DOHH2 (cell line): ENCODE data around the gene ZNF532.

ENCODE experiments used
- H3F3A ChIP-seq: fragments of 200-600 bp; sonication (generic), shearing (Covaris generic); 2 replicates; pipeline ENCODE4 v1.6.0; 2016; ENCODE audit warnings: antibody characterized with exemption, mild to moderate bottlenecking; ENCODE audit not compliant: control insufficient read depth, insufficient read depth
- H3K27ac ChIP-seq: fragments of 200-600 bp; sonication (generic); 2 replicates; pipeline ENCODE4 v1.5.1; 2014; ENCODE audit warnings: low read depth, mild to moderate bottlenecking, low read length, moderate library complexity
- H3K27me3 ChIP-seq: fragments of 200-600 bp; sonication (generic); 2 replicates; pipeline ENCODE4 v1.6.1; 2014; ENCODE audit warnings: mild to moderate bottlenecking, low read length, mixed read lengths; ENCODE audit not compliant: control insufficient read depth
- H3K36me3 ChIP-seq: fragments of 200-600 bp; sonication (generic); 2 replicates; pipeline ENCODE4 v1.6.1; 2014; ENCODE audit warnings: mild to moderate bottlenecking, low read length, moderate library complexity, mixed read lengths; ENCODE audit not compliant: control insufficient read depth
- H3K4me1 ChIP-seq: fragments of 200-600 bp; sonication (generic); 2 replicates; pipeline ENCODE4 v1.6.1; 2014; ENCODE audit warnings: mild to moderate bottlenecking, low read length, mixed read lengths; ENCODE audit not compliant: control insufficient read depth
- H3K4me2 ChIP-seq: fragments of 200-600 bp; sonication (generic); 2 replicates; pipeline ENCODE4 v1.6.0; 2014; ENCODE audit warnings: mild to moderate bottlenecking, low read length, moderate library complexity
- H3K4me3 ChIP-seq: fragments of 200-600 bp; sonication (generic); 2 replicates; pipeline ENCODE4 v1.5.1; 2014; ENCODE audit warnings: mild to moderate bottlenecking, low read length, mixed read lengths
- H3K79me2 ChIP-seq: fragments of 200-600 bp; sonication (generic); 2 replicates; pipeline ENCODE4 v1.6.1; 2014; ENCODE audit warnings: mild to moderate bottlenecking, low read length, mixed read lengths; ENCODE audit not compliant: control insufficient read depth
- H3K9me2 ChIP-seq: fragments of 200-600 bp; sonication (generic); replicated peaks from 2 replicates; pipeline ENCODE4 v1.6.1; 2014; ENCODE audit warnings: mild to moderate bottlenecking, low read length, mixed read lengths; ENCODE audit not compliant: control insufficient read depth
- H3K9me3 ChIP-seq: fragments of 200-600 bp; sonication (generic); 2 replicates; pipeline ENCODE4 v1.6.1; 2014; ENCODE audit warnings: antibody characterized with exemption, low read length, mixed read lengths; ENCODE audit not compliant: control insufficient read depth, insufficient read depth
- H4K20me1 ChIP-seq: fragments of 200-600 bp; sonication (generic); 2 replicates; pipeline ENCODE4 v1.6.0; 2014; ENCODE audit warnings: low read depth, mild to moderate bottlenecking, antibody characterized with exemption, low read length, moderate library complexity; ENCODE audit not compliant: control insufficient read depth, insufficient read depth
- CTCF ChIP-seq: fragments of 200-600 bp; sonication (generic); IDR thresholded peaks from one replicate; pipeline ENCODE4 v1.5.1; 2014; ENCODE audit warnings: antibody characterized with exemption, mild to moderate bottlenecking, low read depth, low read length; ENCODE audit not compliant: poor library complexity, severe bottlenecking
- EZH2phosphoT487 ChIP-seq: fragments of 200-600 bp; sonication (generic); IDR thresholded peaks from 2 replicates; pipeline ENCODE4 v1.6.1; 2017; ENCODE audit warnings: borderline replicate concordance, mild to moderate bottlenecking, antibody characterized with exemption, low read length, moderate library complexity, mixed read lengths

ZNF532 gene

DNA sequence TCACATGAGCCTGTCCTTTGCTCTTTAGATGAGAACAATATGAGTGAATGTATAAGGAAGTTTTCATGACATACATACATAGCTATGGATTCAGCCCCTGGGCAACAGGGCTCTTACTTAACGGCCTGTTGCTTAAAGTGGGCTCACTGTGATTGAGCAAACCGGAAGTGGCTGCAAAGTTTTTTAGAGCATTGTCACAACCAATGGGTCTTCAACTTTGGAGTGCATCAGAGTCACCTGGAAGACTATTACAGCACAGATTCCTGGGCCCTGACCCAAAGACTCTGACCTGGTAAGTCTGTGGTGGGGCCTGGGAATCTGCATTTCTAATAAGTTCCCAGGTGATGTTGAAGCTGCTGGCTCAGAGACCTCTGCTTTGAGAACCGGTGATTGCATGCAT lies 168.7 kb downstream of the ZNF532 start:
- Histone ChIP-seq H3K4me1 (peaks cover 21% of the 10 kb centered on the region), H3K4me2 (peak overlapping the region; percentile 9; the same call in 1 of the 2 replicates), H3K79me2 (no peaks in the 10 kb centered on the region), H4K20me1 (no peaks in the 10 kb centered on the region), H3K9me2 (no peaks in the 10 kb centered on the region), H3K4me3 (no peak overlapping the region), H3K27ac (no peak overlapping the region), H3F3A (no peaks in the 10 kb centered on the region), H3K36me3 (no peaks in the 10 kb centered on the region), H3K27me3 (no peaks in the 10 kb centered on the region), H3K9me3 (no peaks in the 10 kb centered on the region)
- TF ChIP-seq CTCF (no peak), EZH2phosphoT487 (no peak)

DNA sequence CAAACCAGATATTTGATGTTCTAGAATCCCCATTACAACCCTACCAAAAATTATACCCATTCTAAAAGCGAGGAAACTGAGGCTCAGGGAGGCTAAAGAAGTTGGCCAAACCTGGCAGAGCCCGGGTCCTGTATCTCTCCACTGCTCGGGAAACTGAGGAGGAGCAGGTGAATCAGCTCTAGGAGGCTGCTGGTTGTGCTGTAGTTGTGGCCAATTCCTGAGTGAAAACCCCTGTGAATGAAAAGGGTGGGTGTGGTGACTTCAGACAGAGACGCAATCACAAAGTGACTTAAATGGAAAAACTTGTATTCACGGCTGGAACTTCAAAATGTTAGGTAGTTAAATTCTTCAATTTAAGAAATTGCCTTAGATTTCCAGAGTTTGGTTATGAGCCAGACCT lies 169.3 kb downstream of the ZNF532 start:
- Histone ChIP-seq H3K36me3 (no peaks in the 10 kb centered on the region), H3K4me2 (no peak overlapping the region), H3K79me2 (no peaks in the 10 kb centered on the region), H4K20me1 (no peaks in the 10 kb centered on the region), H3F3A (no peaks in the 10 kb centered on the region), H3K4me1 (peaks cover 21% of the 10 kb centered on the region), H3K27ac (no peak overlapping the region), H3K9me2 (no peaks in the 10 kb centered on the region), H3K9me3 (no peaks in the 10 kb centered on the region), H3K27me3 (no peaks in the 10 kb centered on the region), H3K4me3 (no peak overlapping the region)
- TF ChIP-seq EZH2phosphoT487 (no peak), CTCF (no peak)

DNA sequence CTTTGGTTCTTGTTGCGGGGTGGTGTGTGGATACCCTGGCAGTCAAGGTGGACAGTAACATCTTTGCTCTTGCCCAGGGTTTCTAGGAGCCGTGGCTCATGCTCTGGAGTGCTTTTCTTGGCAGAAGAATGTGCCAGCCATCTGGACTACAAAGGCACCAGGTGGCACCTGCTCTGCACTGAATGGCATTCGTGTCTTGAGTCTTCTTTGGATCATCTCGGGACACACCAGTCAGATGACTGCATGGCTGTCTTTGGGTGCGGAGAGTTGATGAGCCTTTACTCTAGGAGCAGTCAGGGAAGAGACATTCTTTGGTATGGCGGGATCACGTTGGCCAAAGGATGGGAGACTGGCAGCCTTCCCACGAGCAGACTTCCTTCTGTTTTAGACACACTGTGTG lies 170.9 kb downstream of the ZNF532 start:
- H3K27ac ChIP-seq: no peak overlapping the region
- H3K36me3 ChIP-seq: no peaks in the 10 kb centered on the region
- H3F3A ChIP-seq: no peaks in the 10 kb centered on the region
- H4K20me1 ChIP-seq: no peaks in the 10 kb centered on the region
- no peak overlapping the region for H3K4me3 ChIP-seq
- no peak for TF ChIP-seq EZH2phosphoT487
- TF ChIP-seq CTCF: no peak
- peaks cover 12% of the 10 kb centered on the region for H3K4me1 ChIP-seq
- H3K4me2 ChIP-seq: no peak overlapping the region
- no peaks in the 10 kb centered on the region for H3K27me3 ChIP-seq
- no peaks in the 10 kb centered on the region for H3K79me2 ChIP-seq
- H3K9me2 ChIP-seq: no peaks in the 10 kb centered on the region
- H3K9me3 ChIP-seq: no peaks in the 10 kb centered on the region
